Skeletal muscle cell (primary cell): ENCODE results near the gene DNM3.
A peak's percentile ranks its signal among the peaks of the same experiment; 100 is the strongest.
"Not testable (repeated sequence)": the region's sequence is repeated elsewhere in the genome, so short reads cannot be mapped to it uniquely, and the experiment has no call there.

ENCODE experiments used
- DNase-seq: peaks from one replicate; pipeline ENCODE4 v3.0.0-alpha.2; 2010; ENCODE audit warnings: low read depth
- H3K4me3 ChIP-seq: 2 replicates; pipeline ENCODE4 v1.5.1; 2011; ENCODE audit warnings: low read depth, mild to moderate bottlenecking, control low read depth, low read length, moderate library complexity

DNM3 gene

GRCh38 chr1:172402878-172403569 is 561.7 kb downstream of the DNM3 start:
- no peak overlapping the region for H3K4me3 ChIP-seq
- DNase-seq = no peak

GRCh38 chr1:172404121-172404520 is 562.8 kb downstream of the DNM3 start:
- no peak for DNase-seq
- H3K4me3 ChIP-seq = no peak overlapping the region

- no peak overlapping the region for H3K4me3 ChIP-seq
- DNase-seq = no peak
These were observed 564.6 kb downstream of the DNM3 start for GRCh38 chr1:172405912-172406311.

- H3K4me3 ChIP-seq = no peak overlapping the region
- no peak for DNase-seq
These were observed 565.7 kb downstream of the DNM3 start for GRCh38 chr1:172406968-172407367.

- H3K4me3 ChIP-seq = no peak overlapping the region
- DNase-seq = peak; percentile 51
These were observed 567.7 kb downstream of the DNM3 start for GRCh38 chr1:172408958-172409357.

- DNase-seq = no peak
- no peak overlapping the region for H3K4me3 ChIP-seq
These were observed 568.7 kb downstream of the DNM3 start for GRCh38 chr1:172410027-172410426.

- no peak for DNase-seq
- no peak overlapping the region for H3K4me3 ChIP-seq
These were observed 570.6 kb downstream of the DNM3 start for GRCh38 chr1:172411791-172412338.

GRCh38 chr1:172414331-172414730 is 573.0 kb downstream of the DNM3 start:
- no peak for DNase-seq
- no peak overlapping the region for H3K4me3 ChIP-seq

GRCh38 chr1:172416496-172417035 is 575.3 kb downstream of the DNM3 start:
- DNase-seq = no peak
- H3K4me3 ChIP-seq = no peak overlapping the region

- no peak for DNase-seq
These were observed 576.3 kb downstream of the DNM3 start for GRCh38 chr1:172417557-172417956.

GRCh38 chr1:172420385-172420784 is 579.1 kb downstream of the DNM3 start, which contains the start of gene C1orf105:
C1orf105 (plus strand) TSS chr1:172420685; CDS start chr1:172420886, 201 bp downstream.
- no peak for DNase-seq
- no peak within 1 kb of the TSS for H3K4me3 ChIP-seq

More at GRCh38 chr1:172417557-172417956, 576.3 kb downstream of the DNM3 start:
- H3K4me3 ChIP-seq = no peak overlapping the region

- no peak for DNase-seq
- H3K4me3 ChIP-seq = no peak overlapping the region
These were observed 580.8 kb downstream of the DNM3 start for GRCh38 chr1:172421974-172422604.

GRCh38 chr1:172423336-172423735 is 582.0 kb downstream of the DNM3 start:
- H3K4me3 ChIP-seq = no peak overlapping the region
- DNase-seq = no peak

- no peak overlapping the region for H3K4me3 ChIP-seq
- no peak for DNase-seq
These were observed 584.0 kb downstream of the DNM3 start for GRCh38 chr1:172425339-172425738.

- DNase-seq = no peak
- H3K4me3 ChIP-seq = no peak overlapping the region
These were observed 585.9 kb downstream of the DNM3 start for GRCh38 chr1:172427191-172427590.

GRCh38 chr1:172429331-172430127 is 588.2 kb downstream of the DNM3 start:
- peak; percentile 26 for DNase-seq
- no peak overlapping the region for H3K4me3 ChIP-seq

- no peak for DNase-seq
- H3K4me3 ChIP-seq = no peak overlapping the region
These were observed 588.8 kb downstream of the DNM3 start for GRCh38 chr1:172430128-172430454.

GRCh38 chr1:172431204-172431603 is 589.9 kb downstream of the DNM3 start:
- no peak overlapping the region for H3K4me3 ChIP-seq
- DNase-seq = no peak

GRCh38 chr1:172431721-172432192 is 590.5 kb downstream of the DNM3 start:
- no peak for DNase-seq
- H3K4me3 ChIP-seq = no peak overlapping the region

GRCh38 chr1:172437183-172437582 is 595.9 kb downstream of the DNM3 start:
- not testable (repeated sequence) for DNase-seq, H3K4me3 ChIP-seq
